GM04503 (cell line): ENCODE results near the gene MLANA.

ENCODE experiments used
- DNase-seq: peaks from one replicate; pipeline ENCODE4 v3.0.0-alpha.2; 2012; ENCODE audit warnings: low read depth

MLANA gene, protein sequence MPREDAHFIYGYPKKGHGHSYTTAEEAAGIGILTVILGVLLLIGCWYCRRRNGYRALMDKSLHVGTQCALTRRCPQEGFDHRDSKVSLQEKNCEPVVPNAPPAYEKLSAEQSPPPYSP

DNA sequence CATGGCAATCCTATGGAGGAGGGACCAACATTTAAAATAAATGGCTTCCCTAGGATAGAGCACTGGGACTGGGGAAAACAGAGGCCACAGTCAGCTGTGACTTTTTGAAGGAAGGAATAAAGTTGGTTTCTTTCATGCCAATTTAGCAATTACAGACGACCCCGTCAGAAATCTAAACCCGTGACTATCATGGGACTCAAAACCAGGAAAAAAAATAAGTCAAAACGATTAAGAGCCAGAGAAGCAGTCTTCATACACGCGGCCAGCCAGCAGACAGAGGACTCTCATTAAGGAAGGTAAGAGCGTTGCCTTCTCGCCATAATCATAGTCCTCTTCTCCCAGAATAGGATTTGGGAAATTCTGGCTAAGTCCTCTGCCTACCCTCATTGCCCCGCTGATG, at the start of gene MLANA:
TSS of gene MLANA (plus strand) at position 249 of the 400 bp plus-strand sequence. CDS start 1,586 bp downstream, outside the sequence.
- DNase-seq: no peak

DNA sequence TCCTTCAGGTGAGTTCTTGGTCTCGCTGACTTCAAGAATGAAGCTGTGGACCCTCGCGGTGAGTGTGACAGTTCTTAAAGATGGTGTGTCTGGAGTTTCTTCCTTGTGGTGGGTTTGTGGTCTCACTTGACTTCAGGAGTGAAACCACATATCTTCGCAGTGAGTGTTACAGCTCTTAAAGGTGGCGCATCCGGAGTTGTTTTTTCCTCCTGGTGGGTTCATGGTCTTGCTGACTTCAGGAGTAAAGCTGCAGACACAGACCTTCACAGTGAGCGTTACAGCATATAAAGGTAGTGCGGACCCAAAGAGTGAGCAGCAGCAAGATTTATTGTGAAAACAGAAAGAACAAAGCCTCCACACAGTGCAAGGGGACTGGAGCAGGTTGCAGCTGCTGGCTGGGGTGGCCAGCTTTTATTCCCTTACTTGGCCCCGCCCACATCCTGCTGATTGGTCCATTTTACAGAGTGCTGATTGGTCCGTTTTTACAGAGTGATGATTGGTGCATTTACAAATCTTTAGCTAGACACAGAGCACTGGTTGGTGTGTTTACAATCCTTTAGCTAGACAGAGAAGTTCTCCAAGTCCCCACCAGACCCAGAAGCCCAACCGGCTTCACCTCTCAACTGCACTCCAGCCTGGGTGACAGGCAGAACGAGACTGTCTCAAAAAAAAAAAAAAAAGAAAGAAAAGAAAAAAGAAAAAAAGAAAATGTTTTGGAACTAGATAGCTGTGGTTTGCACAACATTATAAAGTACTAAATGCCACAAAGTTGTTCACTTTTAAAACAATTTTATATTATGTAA, 48.7 kb upstream of the MLANA start:
- DNase-seq: no peak

DNA sequence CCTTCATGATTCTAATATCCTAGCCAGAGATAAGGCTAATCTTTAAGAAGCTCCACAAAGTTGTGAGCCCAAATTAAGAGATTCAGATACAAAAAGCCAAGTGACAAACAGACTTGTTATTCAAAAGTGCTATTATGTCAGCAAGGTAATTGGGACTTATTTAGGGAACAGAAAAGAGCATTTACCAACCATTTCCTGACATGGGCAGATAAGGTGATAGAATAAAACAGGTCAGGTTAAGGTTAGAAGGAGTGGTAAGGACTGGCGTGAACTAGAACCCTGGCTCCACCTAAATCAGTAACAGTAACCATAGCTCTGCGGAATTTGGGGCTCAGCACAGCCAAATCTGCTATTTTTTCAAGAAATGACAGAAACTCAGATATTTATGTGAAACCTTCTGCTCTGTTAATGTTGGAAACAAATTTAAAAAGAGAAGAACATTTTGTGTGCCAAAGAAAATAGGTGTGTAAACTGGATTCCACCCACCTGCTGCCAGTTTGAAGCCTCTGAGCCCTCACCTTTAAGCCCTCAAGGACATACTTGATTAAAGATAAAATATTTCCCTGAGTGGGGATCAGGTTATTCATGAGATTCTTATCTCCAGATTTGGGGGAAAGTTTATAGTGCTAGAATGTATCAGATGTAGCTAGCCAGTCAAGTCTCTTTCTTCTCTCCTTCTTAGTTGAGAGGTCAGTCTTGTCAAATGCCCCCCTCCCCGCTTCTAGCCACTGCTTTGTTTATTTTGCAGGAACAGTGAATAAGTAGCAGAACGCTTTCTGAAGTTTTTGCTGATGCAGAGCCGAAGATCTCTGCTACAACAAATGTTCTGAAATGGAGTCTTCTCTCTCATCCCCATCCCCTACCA, 47.5 kb upstream of the MLANA start:
- DNase-seq: no peak

DNA sequence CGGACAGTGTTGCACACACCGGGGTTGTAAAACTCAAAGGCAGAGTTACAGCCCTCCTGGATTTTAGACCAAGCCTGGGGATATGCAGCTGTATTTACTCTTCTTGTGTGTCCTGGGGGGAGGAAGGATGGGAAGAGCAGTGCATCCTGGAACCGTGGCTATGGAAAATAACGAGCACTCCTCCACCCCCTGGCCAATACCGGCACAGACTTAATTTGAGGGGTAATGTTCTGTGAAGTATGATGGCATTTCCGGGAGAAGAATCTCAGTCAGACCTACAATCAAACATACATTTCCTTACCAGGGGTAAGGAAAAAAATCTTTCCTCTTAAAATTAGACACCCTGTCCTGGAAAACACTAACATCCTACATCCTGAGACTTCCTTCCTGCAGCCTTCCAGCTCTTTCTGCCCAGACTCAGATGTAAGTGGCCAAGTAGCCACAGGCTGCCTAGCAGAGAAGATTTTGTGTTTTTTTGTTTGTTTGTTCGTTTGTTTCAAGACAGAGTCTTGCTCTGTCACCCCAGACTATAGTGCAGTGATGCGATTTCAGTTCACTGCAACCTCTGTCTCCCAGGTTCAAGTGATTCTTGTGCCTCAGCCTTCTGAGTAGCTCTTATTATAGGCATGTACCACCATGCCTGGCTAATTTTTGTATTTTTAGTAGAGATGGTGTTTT, 46.8 kb upstream of the MLANA start:
- DNase-seq: no peak

DNA sequence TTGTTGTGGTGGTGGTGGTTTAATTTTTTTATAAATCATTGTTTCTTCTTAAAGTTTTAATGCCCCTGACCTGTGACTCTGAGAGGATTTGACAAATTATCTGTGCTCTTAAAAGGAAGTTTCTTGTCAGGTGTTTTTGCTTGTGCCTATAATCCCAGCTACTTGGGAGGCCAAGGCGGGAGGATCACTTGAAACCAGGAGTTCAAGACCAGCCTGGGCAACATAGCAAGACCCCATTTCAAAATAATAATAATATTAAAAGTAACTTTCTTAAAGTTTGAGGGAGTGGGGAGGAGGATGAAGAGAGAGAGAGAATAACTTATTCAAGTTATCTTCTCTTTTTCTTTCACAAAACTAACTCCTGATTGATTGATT, 45.5 kb upstream of the MLANA start:
- DNase-seq: no peak

DNA sequence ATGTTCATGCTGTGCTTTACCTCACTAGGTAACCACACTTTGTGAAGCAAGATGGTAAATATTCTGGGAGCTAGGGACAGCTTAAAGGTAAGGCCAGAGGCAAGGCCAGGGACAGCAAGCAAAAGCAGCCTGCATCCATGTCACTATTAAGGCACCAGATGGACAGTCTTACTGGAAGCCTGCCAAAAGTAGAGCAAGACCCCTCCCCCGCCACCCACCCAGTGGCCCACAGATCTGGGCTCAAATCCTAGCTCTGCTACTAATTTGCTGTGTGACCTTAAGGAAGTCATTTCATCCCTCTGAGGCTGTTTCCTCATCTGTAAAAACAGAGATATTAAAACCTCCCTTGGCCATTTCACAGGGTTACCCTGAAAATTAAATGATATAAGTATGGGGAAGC, 44.6 kb upstream of the MLANA start:
- DNase-seq: no peak

DNA sequence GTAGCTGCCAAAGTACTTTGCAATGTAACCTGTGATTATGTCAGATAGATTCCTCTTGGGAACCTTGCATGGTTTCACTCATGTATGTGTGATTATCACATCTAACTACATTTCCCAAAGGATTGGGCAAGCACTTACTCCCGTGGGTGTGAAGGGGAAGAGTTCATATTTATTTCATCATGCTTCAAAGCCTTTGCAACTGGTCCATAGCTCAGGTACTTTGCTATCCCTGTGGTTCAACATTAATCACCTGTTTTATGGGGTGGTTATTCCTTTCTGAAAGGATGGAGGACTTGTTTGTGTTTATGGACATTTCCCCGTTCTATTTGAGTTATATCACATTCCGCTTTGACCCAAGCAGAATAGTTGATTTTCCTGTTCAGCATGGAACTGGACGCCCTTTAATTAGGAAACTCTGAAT, 44.2 kb upstream of the MLANA start:
- no peak for DNase-seq

DNA sequence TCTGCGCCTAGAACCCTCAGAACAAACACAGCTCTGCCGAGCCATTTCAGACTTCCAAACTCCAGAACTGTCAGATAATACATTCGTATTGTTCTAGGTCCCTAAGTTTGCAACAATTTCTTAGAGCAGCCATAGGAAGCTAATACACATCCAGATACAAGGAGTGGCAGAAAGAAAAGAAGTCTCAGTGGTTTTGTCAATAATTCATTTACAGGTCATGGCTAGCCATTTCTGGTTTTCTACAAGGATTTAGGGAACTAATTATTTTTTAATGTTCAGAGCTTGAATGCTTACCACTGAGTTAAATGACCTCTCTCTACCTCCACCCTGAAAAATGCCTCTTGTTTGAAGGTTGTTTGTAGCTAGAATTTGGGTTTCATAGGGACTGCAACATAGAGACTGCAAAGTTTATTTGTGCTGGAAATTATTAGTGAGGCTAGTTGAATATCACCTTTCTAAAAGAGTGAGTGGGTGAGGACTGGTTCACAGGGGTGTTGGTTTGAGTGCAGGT, 42.3 kb upstream of the MLANA start:
- no peak for DNase-seq

DNA sequence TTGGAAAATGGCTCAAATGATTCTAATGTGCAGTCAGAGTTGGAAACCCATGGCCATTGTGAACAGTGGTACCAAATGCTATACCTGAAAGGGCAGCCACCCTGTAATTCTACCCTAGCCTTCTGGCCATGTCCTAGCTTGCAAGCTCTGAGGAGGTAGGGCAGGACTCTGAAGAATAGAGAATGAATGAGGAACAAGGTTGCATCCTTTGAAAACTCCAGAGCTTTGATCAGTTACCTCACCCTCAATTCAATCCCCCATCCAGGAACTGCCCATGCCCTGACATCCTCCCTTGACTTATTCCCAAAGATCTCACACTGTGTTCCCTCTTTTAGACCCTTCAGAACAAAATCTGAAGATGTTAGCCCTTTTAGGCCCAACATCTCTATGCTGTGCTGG, 40.0 kb upstream of the MLANA start:
- DNase-seq: no peak

DNA sequence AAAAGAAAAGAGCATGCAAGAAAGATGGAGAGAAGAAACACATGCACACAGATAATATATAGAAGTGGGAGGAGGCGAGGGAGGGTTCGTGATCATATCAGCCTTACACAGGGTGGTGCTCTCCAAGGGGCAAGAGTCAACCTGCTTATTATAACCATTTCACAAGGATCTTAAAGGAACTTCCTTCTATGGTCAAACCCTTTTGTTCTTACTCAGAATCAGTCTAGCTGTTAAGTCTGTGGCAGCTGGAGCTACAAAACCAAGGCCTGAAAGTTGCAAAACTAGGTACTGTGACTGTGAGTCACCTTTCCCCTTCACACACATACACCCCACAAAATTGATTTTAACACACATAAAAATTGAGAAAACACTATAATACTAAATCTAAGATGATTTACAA, 39.2 kb upstream of the MLANA start:
- no peak for DNase-seq

DNA sequence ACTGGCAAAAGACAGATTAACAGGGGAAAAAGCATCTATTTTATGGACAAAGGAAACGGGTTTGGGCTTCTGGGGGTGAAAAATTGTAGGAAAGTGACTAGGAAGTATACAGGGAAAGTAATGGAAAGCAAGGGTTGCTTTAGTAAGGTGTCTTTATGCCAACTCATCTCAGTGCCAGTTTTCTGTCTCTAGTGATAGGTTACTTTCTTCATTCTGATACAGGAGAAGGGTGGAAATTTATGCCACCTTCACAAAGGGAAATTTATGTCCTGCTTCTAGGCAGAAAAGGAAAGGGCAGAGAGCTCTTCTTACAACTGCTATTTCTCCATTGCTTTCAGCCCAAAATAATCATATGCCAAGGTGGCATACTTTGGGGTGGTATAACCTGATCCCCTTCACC, 37.7 kb upstream of the MLANA start:
- DNase-seq: no peak

DNA sequence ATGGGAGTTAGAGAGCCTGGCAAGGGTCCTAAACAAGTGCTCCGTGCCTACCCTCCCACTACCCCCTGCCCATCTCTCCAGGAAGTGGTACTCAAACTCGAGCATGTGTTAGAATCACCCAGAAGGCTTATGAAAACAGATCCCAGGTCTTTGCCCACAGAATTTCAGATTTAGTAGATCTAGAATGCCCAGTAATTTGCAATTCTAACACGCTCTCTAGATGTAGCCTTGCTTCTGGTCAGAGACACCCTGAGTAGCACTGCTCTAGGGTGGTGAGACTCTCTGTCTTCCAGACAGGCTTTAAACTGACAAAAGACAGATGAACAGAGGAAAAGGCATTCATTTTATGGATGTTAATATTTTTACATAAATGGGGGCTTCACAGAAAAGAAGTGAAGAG, 37.1 kb upstream of the MLANA start:
- no peak for DNase-seq

DNA sequence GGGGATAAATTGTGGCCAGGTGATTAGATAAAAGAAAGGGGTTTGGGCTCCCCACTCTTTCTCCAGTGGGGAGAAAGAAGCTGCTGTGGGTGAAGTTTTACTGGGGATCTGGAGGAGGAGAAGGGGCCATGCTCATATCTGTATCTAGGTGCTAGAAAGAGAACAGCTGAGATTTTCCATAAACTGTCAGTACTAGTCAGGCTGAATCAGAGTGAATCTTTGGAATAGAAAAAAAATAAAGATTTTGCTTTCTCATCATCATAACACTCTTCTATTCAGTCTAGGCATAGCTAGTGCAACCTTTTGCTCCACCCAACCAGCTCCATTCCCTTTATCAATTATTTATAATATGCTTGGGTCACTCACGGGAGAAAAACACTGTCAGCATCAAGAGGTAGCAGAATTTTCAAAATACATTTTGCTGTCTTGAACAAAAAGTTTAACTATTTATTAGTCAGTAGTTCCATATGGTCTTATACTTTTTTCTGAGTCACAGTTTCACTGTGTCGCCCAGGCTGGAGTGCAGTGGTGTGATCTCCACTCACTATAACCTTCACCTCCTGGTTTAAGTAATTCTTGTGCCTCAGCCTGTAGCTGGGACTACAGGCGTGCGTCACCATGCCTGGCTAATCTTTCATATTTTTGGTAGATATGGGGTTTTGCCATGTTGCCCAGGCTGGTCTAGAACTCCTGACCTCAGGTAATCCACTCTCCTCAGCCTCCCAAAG, 36.5 kb upstream of the MLANA start:
- DNase-seq: no peak

DNA sequence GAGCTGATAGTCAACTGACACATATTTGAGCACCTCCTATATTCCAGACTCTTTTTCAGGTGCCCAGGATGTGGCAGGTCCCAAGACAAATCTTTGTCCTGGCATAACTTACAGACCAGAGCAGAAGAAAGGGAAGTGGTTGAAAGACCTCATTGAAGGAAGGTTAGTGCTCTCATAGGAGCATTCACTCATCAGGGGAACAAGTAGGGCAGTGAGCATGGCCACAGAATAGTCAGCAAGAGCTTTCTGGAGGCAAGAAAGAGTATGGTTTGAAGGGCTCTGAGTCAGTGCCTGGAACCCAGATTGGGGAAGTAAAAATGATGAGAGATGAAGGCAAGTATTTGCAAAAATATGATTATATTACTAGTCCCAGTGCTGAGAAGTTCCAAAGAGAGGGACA, 32.8 kb upstream of the MLANA start:
- DNase-seq: no peak

DNA sequence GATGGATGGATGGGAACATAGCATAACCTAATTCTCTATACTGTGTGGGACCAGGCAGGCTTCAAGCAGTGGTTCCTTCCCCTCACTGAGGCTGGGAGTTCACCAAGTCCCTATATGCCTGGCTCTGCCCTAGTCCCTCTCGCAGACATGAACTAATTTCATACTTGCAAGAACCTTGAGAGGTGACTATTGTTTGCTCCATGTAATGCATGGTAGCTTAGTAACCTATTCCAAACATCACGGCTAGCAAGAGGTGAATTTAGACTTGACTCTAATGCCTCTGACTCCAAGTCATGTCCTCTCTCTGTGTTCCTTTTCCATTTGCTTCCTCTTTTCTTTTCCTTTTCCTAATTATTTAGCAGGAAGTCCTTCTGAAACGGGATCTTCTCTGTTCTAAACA, 31.9 kb upstream of the MLANA start:
- DNase-seq: no peak

DNA sequence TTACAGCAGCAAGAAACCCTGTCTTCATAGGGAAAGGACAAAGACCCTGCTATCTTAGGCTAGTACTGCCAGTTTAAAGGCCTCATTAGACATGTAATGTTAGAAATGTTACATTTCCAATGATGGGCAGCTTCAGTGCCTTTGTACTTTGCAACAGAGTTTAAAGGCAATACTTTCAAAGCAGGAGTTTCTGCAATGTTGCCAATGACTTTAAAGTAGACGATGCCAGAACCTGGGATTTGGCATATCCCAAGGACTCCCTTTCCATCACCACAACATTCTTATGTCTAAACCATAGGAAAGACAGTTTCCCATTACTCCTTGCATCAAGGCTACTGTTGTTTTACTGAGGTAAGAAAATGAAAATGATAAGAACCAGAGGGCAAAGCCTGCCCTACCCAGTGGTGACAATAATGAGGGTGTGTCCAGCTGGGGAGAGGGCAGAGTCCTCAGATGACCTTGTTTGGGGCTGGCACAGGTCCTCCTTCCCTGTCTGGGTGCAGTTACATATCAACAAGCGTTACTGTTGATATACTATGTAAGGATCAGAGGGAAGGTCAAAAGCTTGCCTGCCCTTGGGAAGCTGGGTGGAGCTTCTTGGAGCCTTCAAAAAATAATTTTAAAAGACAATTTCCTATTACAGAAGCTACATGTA, 27.5 kb upstream of the MLANA start:
- no peak for DNase-seq

DNA sequence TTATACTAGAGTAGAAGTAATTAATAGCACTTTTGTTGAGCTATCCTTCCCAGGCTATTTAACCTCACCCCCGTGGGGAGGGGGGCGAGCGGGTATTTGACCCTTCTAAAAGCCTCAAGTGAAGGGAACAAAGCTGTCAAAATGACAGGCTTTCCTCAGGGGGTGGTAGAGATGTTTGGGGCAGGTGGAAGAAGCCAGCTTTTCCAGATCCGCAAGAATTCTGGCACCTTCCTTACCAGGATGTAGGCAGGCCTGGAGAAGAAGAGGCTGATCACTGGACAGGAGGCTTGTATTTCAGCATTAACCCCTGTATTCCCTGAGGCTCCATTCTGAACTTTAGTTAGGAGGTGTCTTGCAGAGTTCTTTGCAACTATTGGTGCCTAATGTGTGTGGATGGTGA, 26.2 kb upstream of the MLANA start:
- no peak for DNase-seq

DNA sequence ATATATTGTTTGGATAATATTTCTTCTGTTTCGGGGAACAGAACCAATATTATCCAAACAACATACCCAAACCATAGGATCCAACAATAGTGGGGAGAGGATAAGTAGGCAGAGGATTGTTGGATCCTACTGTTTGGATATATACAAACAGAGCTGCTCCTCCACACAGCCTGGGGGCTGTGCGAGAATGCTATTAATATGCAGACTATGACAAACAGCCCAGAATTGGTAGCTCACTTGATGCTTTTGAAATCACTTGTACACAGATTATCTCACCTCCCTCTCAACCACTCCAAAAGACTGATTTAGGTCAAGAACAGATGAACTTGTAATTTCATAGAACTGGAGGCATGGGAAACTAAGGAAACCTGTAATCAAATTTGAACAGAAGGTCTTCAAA, 24.4 kb upstream of the MLANA start:
- DNase-seq: no peak

DNA sequence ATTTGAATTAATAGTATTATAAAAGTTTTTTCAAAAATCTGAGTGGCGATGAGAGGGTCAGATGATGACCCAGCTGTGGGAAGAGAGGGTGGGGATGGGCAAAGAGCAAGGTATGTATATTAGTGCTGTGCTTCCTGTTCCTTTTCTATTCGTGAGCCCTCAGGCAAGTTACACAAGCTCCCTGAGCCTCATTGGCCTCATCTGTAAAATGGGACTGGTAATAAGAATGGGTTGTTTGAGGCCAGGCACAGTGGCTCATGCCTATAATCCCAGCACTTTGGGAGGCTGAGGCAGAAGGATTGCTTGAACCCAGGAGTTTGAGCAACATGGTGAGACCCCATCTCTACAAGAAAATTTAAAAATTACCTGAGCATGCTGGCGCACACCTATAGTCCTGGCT, 24.0 kb upstream of the MLANA start:
- no peak for DNase-seq

DNA sequence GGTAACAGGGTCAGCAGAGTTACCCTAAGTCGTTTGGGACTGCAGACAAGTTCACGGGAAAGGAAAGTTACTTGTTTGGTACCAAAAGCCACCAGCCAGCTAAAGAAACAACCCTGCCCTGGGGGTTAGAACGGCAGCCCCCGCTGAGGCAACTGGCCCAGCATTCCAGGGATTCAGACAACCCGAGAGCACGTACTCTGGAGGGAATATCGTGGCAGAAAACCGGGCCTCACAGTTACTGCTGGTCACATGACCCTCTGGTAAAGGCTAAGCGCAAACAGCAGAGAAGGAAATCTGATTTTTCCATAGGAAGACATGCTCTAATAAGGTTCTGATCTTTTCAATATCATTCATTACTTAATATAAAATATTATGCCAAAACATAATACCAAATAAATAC, 22.5 kb upstream of the MLANA start:
- DNase-seq: no peak
